Gastrocnemius medialis (tissue), 4 donors: ENCODE measurements around the gene ADSS1.

ENCODE experiments used
- POLR2A ChIP-seq, 2 donors: fragments of 450-650 bp; IDR thresholded peaks; one replicate each; pipeline ENCODE4 v1.6.1; 2017; ENCODE audit warnings: antibody characterized with exemption in 2 of 2, mild to moderate bottlenecking in 2 of 2, moderate library complexity in 2 of 2
- TF ChIP-seq, protein P1 (sequence below), 5 experiments: fragments of 450-650 bp in 3 of 5; fragments of 200-600 bp in 2 of 5; sonication (generic) in 2 of 5; IDR thresholded peaks in 4 of 5; conservative IDR thresholded peaks in 1 of 5; 1 replicate in 4 of 5; 2 replicates in 1 of 5; pipeline ENCODE4 v1.5.1; 2016 to 2019; ENCODE audit warnings: antibody characterized with exemption in 5 of 5, mild to moderate bottlenecking in 3 of 5, moderate library complexity in 3 of 5

DNA sequence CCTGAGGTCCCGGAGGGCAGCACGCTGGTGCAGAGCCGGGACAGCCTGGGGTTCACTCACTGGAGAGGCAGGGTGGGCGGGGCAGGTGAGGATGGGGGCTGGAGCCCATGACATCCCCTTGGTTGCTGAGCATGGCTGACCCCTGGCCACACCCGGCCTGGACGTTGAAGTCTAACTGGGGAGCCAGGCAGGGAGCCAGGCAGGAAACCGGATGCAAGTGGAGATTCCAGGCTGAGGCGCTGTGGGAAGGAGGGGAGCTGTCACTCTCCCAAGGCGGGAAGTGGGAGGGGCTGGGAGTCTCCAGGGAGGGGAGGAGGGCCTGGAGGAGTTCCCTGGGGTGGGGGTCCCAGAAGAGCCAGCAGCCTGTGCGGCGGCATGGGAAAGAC lies 42.3 kb upstream of the ADSS1 start:
- TF ChIP-seq, protein P1, sequence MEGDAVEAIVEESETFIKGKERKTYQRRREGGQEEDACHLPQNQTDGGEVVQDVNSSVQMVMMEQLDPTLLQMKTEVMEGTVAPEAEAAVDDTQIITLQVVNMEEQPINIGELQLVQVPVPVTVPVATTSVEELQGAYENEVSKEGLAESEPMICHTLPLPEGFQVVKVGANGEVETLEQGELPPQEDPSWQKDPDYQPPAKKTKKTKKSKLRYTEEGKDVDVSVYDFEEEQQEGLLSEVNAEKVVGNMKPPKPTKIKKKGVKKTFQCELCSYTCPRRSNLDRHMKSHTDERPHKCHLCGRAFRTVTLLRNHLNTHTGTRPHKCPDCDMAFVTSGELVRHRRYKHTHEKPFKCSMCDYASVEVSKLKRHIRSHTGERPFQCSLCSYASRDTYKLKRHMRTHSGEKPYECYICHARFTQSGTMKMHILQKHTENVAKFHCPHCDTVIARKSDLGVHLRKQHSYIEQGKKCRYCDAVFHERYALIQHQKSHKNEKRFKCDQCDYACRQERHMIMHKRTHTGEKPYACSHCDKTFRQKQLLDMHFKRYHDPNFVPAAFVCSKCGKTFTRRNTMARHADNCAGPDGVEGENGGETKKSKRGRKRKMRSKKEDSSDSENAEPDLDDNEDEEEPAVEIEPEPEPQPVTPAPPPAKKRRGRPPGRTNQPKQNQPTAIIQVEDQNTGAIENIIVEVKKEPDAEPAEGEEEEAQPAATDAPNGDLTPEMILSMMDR (IDR thresholded peaks at IDR 0.05 in 4 of 5, conservative IDR thresholded peaks at IDR 0.05 in 1 of 5) = no peak
- no peak for TF ChIP-seq POLR2A (IDR thresholded peaks at IDR 0.05)
